Epithelial cell of esophagus (primary cell): ENCODE measurements around the gene DPEP2NB.
"Not testable (repeated sequence)": the region's sequence is repeated elsewhere in the genome, so short reads cannot be mapped to it uniquely, and the experiment has no call there.

Experiments used
- DNase-seq: peaks from one replicate; pipeline ENCODE4 v3.0.0; 2010; ENCODE audit warnings: low read depth
- H3K4me3 ChIP-seq: 2 replicates; pipeline ENCODE4 v1.5.1; 2011; ENCODE audit warnings: mild to moderate bottlenecking, low read length, control low read depth
- CTCF ChIP-seq: IDR thresholded peaks from 2 replicates; pipeline ENCODE4 v1.5.1; 2011; ENCODE audit warnings: low read depth, mild to moderate bottlenecking, low read length, control low read depth, inconsistent platforms; ENCODE audit not compliant: insufficient read depth; ENCODE audit errors: missing control alignments

DPEP2NB gene

GRCh38 chr16:68033101-68033500 lies 17.4 kb upstream of the DPEP2NB start:
- H3K4me3 ChIP-seq, result no peak overlapping the region
- DNase-seq, result no peak
- TF ChIP-seq CTCF, result no peak

- TF ChIP-seq CTCF, result no peak
- DNase-seq, result peak; percentile 86
- no peak overlapping the region for H3K4me3 ChIP-seq
Observed at GRCh38 chr16:68031951-68032350, 16.2 kb upstream of the DPEP2NB start.

GRCh38 chr16:68030108-68030507 lies 14.4 kb upstream of the DPEP2NB start:
- not testable (repeated sequence) for DNase-seq, H3K4me3 ChIP-seq

- no peak for DNase-seq
- no peak for TF ChIP-seq CTCF
- H3K4me3 ChIP-seq, result no peak overlapping the region
Observed at GRCh38 chr16:68028996-68029395, 13.3 kb upstream of the DPEP2NB start.

- DNase-seq, result peak; percentile 95
- H3K4me3 ChIP-seq, result peak within 1 kb of the TSS; percentile 97
- no peak for TF ChIP-seq CTCF
Observed at GRCh38 chr16:68022728-68023537, 7.2 kb upstream of the DPEP2NB start, which contains the start of the genes DDX28 and DUS2. TSS of gene DDX28 (minus strand) at chr16:68023232. CDS start at chr16:68023202, 30 bp downstream. TSS of gene DUS2 (plus strand) at chr16:68023284. CDS start at chr16:68038024, 14,740 bp downstream.

- no peak for TF ChIP-seq CTCF
- DNase-seq, result no peak
- H3K4me3 ChIP-seq, result peak overlapping the region; percentile 97
Observed at GRCh38 chr16:68022278-68022727, 6.6 kb upstream of the DPEP2NB start.

- H3K4me3 ChIP-seq, result peak overlapping the region; percentile 97
- DNase-seq, result no peak
- no peak for TF ChIP-seq CTCF
Observed at GRCh38 chr16:68021490-68021889, 5.8 kb upstream of the DPEP2NB start.
